ENCODE results near the gene KIF26B.

Gene KIF26B

GRCh38 chr1:245432228-245432875, 277.6 kb downstream of the KIF26B start:
- TF ChIP-seq CTCF (IDR thresholded peaks at IDR 0.05; ENCODE audit: low read depth, low read length, missing control alignments), result no peak
- no peak for DNase-seq
- no peaks in the 10 kb centered on the region for H3K36me3 ChIP-seq (replicated peaks)
- no peak overlapping the region for H3K27ac ChIP-seq
- in situ Hi-C loops (cut with HindIII; ENCODE audit: low pct_ligation_motif_present, low sequenced_read_pairs), result no loop called here
- no peaks in the 10 kb centered on the region for H3K27me3 ChIP-seq (replicated peaks)
- no peak overlapping the region for H3K4me3 ChIP-seq (ENCODE audit: low read depth, low read length)

GRCh38 chr1:245433561-245433960, 278.8 kb downstream of the KIF26B start:
- Histone ChIP-seq H3K27me3 (replicated peaks) (no peaks in the 10 kb centered on the region), H3K4me3 (ENCODE audit: low read depth, low read length) (no peak overlapping the region), H3K36me3 (replicated peaks) (no peaks in the 10 kb centered on the region), H3K27ac (no peak overlapping the region)
- in situ Hi-C loops (cut with HindIII; ENCODE audit: low pct_ligation_motif_present, low sequenced_read_pairs), result no loop called here
- no peak for DNase-seq
- no peak for TF ChIP-seq CTCF (IDR thresholded peaks at IDR 0.05; ENCODE audit: low read depth, low read length, missing control alignments)

- in situ Hi-C loops (cut with HindIII; ENCODE audit: low pct_ligation_motif_present, low sequenced_read_pairs), result no loop called here
- H3K36me3 ChIP-seq (replicated peaks), result no peaks in the 10 kb centered on the region
- peak; percentile 19 for TF ChIP-seq CTCF (IDR thresholded peaks at IDR 0.05; ENCODE audit: low read depth, low read length, missing control alignments)
These were observed 279.5 kb downstream of the KIF26B start for GRCh38 chr1:245434280-245434679.

GRCh38 chr1:245436407-245436806, 281.6 kb downstream of the KIF26B start:
- in situ Hi-C loops (cut with HindIII; ENCODE audit: low pct_ligation_motif_present, low sequenced_read_pairs), result no loop called here

More at GRCh38 chr1:245434280-245434679, 279.5 kb downstream of the KIF26B start:
- H3K27ac ChIP-seq, result no peak overlapping the region
- H3K27me3 ChIP-seq (replicated peaks), result no peaks in the 10 kb centered on the region
- DNase-seq, result no peak
- H3K4me3 ChIP-seq (ENCODE audit: low read depth, low read length), result no peak overlapping the region

GRCh38 chr1:245437369-245438062, 282.7 kb downstream of the KIF26B start:
- in situ Hi-C loops (cut with HindIII; ENCODE audit: low pct_ligation_motif_present, low sequenced_read_pairs), result no loop called here
- TF ChIP-seq CTCF (IDR thresholded peaks at IDR 0.05; ENCODE audit: low read depth, low read length, missing control alignments), result no peak
- no peaks in the 10 kb centered on the region for H3K36me3 ChIP-seq (replicated peaks)
- no peak overlapping the region for H3K4me3 ChIP-seq (ENCODE audit: low read depth, low read length)
- no peak for DNase-seq
- H3K27ac ChIP-seq, result no peak overlapping the region
- H3K27me3 ChIP-seq (replicated peaks), result no peaks in the 10 kb centered on the region

More at GRCh38 chr1:245436407-245436806, 281.6 kb downstream of the KIF26B start:
- TF ChIP-seq CTCF (IDR thresholded peaks at IDR 0.05; ENCODE audit: low read depth, low read length, missing control alignments), result no peak
- H3K36me3 ChIP-seq (replicated peaks), result no peaks in the 10 kb centered on the region
- DNase-seq, result no peak
- no peaks in the 10 kb centered on the region for H3K27me3 ChIP-seq (replicated peaks)
- no peak overlapping the region for H3K4me3 ChIP-seq (ENCODE audit: low read depth, low read length)
- no peak overlapping the region for H3K27ac ChIP-seq

All from brain microvascular endothelial cell (primary cell).